Measurements from ENCODE around the gene CBLB.
A peak's percentile ranks its signal among the peaks of the same experiment; 100 is the strongest.

Gene CBLB

DNA sequence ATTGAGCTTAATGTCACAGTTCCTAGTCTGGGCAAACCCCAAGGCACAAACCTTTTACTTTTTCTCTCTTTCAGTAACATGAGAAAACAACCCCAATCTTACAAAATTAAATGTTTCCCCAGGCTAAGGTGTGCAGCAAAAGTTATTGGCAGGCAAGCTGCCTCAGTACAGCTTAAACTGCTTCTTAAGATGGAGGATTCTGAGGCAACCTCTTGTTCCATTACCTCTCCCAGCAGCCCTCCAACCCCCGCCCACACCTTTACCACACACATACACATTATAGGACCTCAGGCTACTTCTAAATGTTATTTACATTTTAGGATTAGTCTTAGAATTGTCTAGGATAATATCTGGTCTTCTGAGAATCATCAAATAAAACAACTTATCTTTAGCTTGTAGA lies 22.3 kb upstream of the CBLB start:
- no peaks in the 10 kb centered on the region for H3K27me3 ChIP-seq (ENCODE audit: insufficient read depth, low read length, poor library complexity, severe bottlenecking)
- H3K4me3 ChIP-seq (ENCODE audit: low read length, poor library complexity, severe bottlenecking) = no peak overlapping the region
- peak overlapping the region; percentile 59; the same call in 1 of the 2 replicates for H2AFZ ChIP-seq (ENCODE audit: low read length)
- no peak overlapping the region for H3K4me2 ChIP-seq (ENCODE audit: low read depth, low read length, poor library complexity, severe bottlenecking)
- no peaks in the 10 kb centered on the region for H4K20me1 ChIP-seq (ENCODE audit: insufficient read depth, low read length, poor library complexity, severe bottlenecking)
- no peaks in the 10 kb centered on the region for H3K36me3 ChIP-seq (ENCODE audit: insufficient read depth, low read length)
- peaks cover 4% of the 10 kb centered on the region for H3K4me1 ChIP-seq (ENCODE audit: insufficient read depth, low read length, poor library complexity, severe bottlenecking)
- H3K9ac ChIP-seq (ENCODE audit: low read depth, low read length, poor library complexity, severe bottlenecking) = no peak overlapping the region
- H3K79me2 ChIP-seq (ENCODE audit: insufficient read depth, low read length) = no peaks in the 10 kb centered on the region
- H3K9me2 ChIP-seq (replicated peaks; ENCODE audit: low read depth, low read length) = no peaks in the 10 kb centered on the region
- H3F3A ChIP-seq (ENCODE audit: low read depth) = no peaks in the 10 kb centered on the region
- TF ChIP-seq CTCF (conservative IDR thresholded peaks at IDR 0.05; ENCODE audit: low read length) (no peak), EZH2phosphoT487 (IDR thresholded peaks at IDR 0.05; ENCODE audit: borderline replicate concordance) (no peak)
- H3K9me3 ChIP-seq (ENCODE audit: insufficient read depth, low read depth, low read length) = no peaks in the 10 kb centered on the region

DNA sequence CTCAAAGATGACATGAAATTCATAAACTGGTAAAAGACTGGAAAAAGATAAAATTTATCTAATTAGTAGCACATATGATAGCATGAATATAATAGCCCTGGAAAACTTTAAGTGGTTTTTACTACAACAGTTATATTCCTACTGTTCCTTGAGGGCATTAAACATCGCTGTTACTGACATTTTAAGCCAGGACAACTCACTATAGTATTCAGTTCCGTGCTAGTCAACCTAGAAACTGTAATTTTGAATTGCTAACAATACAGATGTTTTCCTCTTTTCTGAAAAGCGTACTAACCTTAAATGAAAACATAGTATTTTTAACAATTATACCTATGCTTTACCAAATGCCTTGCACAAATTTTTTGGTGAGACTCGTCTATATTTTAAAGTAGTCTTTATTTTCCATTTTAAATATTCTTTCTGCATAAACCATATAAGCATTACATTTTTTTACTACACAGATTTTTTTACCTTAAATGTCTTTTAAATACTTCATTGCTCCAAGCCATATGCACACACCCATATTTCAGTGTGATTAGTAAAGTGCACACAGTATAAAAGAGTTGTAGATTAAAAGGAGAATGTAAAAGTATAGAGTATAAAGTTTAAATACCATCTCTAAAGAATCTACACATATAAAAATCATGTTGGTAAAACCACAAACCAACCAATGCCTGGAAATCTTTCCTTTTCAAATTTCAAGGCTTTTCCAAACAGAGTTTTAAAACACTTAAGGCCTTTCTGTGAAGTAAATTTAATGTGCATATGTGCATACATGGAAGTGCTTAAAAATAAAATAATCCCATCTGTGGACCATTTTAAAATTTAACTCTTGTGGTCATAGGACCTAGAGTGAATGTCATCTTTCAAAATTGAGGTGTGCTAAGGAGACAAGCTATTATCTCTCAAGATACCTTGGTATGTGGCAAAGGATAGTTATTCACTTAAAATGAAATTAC lies 20.1 kb upstream of the CBLB start:
- Histone ChIP-seq H3K9ac (ENCODE audit: low read depth, low read length, poor library complexity, severe bottlenecking) (no peak overlapping the region), H3K9me2 (replicated peaks; ENCODE audit: low read depth, low read length) (no peaks in the 10 kb centered on the region), H3F3A (ENCODE audit: low read depth) (no peaks in the 10 kb centered on the region), H3K4me1 (ENCODE audit: insufficient read depth, low read length, poor library complexity, severe bottlenecking) (peaks cover 4% of the 10 kb centered on the region), H3K4me3 (ENCODE audit: low read length, poor library complexity, severe bottlenecking) (no peak overlapping the region), H3K4me2 (ENCODE audit: low read depth, low read length, poor library complexity, severe bottlenecking) (no peak overlapping the region), H4K20me1 (ENCODE audit: insufficient read depth, low read length, poor library complexity, severe bottlenecking) (no peaks in the 10 kb centered on the region), H3K36me3 (ENCODE audit: insufficient read depth, low read length) (no peaks in the 10 kb centered on the region), H3K79me2 (ENCODE audit: insufficient read depth, low read length) (no peaks in the 10 kb centered on the region), H2AFZ (ENCODE audit: low read length) (no peak overlapping the region), H3K9me3 (ENCODE audit: insufficient read depth, low read depth, low read length) (no peaks in the 10 kb centered on the region), H3K27me3 (ENCODE audit: insufficient read depth, low read length, poor library complexity, severe bottlenecking) (no peaks in the 10 kb centered on the region)
- no peak for TF ChIP-seq EZH2phosphoT487 (IDR thresholded peaks at IDR 0.05; ENCODE audit: borderline replicate concordance)
- no peak for TF ChIP-seq CTCF (conservative IDR thresholded peaks at IDR 0.05; ENCODE audit: low read length)

DNA sequence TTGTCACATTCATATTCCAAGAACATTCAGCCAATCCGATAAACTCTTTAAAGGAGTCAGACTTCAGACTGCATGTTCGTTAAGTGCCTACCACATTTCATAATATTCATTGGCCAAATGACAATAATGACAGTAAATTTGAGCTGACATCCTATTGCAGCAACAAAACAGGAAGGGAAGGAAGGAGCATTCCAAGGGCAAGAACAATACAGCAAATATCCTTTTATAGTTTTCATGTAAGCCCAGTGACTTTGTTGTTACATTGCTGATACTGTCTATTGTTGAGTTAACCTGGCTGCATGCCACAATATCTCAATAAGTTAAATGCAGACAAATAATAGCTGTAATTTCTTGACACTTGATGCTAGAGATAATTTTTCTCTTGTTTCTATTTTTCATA lies 16.4 kb upstream of the CBLB start:
- Histone ChIP-seq H3K27me3 (ENCODE audit: insufficient read depth, low read length, poor library complexity, severe bottlenecking) (no peaks in the 10 kb centered on the region), H3K9me3 (ENCODE audit: insufficient read depth, low read depth, low read length) (no peaks in the 10 kb centered on the region), H2AFZ (ENCODE audit: low read length) (no peak overlapping the region), H3K4me3 (ENCODE audit: low read length, poor library complexity, severe bottlenecking) (no peak overlapping the region), H3K79me2 (ENCODE audit: insufficient read depth, low read length) (no peaks in the 10 kb centered on the region), H3K9ac (ENCODE audit: low read depth, low read length, poor library complexity, severe bottlenecking) (no peak overlapping the region), H4K20me1 (ENCODE audit: insufficient read depth, low read length, poor library complexity, severe bottlenecking) (no peaks in the 10 kb centered on the region), H3K36me3 (ENCODE audit: insufficient read depth, low read length) (no peaks in the 10 kb centered on the region), H3K9me2 (replicated peaks; ENCODE audit: low read depth, low read length) (no peaks in the 10 kb centered on the region), H3K4me1 (ENCODE audit: insufficient read depth, low read length, poor library complexity, severe bottlenecking) (no peaks in the 10 kb centered on the region), H3F3A (ENCODE audit: low read depth) (no peaks in the 10 kb centered on the region), H3K4me2 (ENCODE audit: low read depth, low read length, poor library complexity, severe bottlenecking) (no peak overlapping the region)
- TF ChIP-seq CTCF (conservative IDR thresholded peaks at IDR 0.05; ENCODE audit: low read length) = no peak
- no peak for TF ChIP-seq EZH2phosphoT487 (IDR thresholded peaks at IDR 0.05; ENCODE audit: borderline replicate concordance)
